HG03060 (cell line): ENCODE results near the gene PEX5L.

Experiments
- ATAC-seq: cut with Tn5 transposase; IDR thresholded peaks from one replicate; pipeline ENCODE4 v1.9.1; 2021; ENCODE audit warnings: low read depth, moderate number of reproducible peaks; ENCODE audit not compliant: unreplicated experiment

The PEX5L gene

DNA sequence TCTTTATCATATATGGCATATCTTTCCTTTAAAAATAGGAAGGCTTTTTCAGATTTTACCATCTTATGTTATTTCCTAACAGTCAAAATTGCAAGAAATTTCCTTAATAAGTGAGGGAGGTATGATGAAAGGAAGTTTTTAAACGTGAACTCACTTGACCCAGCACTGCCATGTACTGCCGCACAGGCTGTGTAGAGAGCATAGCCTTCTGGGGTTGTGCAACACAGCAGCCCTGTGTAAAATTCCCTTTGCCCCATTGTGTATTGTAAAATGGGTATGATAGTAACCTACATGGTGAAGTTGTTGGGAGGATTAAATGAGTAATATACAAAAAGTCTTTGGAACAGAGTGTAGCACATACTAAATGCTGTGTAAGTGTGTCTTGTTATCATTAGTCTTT, 78.6 kb downstream of the PEX5L start:
- ATAC-seq = no peak

DNA sequence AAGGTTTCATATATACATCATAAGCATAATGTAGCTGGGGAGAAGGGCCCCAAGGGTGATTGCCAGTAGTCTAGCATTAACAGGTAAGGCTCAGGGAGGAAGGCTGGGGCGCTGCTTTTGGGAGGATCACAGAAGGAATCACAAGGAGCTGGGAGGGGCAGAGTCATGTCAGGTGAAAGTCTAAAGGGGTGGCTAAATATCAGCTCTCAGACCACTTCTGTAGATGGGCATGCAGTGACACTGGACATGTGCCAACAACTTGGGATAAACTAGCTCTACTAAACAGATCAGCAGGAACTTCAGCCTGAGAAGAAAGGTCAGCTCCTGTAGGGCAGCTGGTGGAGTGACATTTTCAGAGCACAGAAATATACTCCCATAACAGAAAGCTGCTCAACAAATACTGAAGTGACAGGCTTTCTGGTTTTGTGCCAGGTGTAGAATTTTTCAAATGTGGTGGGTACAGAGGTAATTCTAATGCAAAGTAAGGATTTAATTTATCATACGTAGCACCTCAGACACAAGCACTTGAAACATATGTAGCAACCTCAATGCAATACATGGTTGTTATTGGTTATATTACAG, 79.4 kb downstream of the PEX5L start:
- no peak for ATAC-seq

GRCh38 chr3:179956416-179956830, 80.3 kb downstream of the PEX5L start:
- peak; percentile 90 for ATAC-seq

DNA sequence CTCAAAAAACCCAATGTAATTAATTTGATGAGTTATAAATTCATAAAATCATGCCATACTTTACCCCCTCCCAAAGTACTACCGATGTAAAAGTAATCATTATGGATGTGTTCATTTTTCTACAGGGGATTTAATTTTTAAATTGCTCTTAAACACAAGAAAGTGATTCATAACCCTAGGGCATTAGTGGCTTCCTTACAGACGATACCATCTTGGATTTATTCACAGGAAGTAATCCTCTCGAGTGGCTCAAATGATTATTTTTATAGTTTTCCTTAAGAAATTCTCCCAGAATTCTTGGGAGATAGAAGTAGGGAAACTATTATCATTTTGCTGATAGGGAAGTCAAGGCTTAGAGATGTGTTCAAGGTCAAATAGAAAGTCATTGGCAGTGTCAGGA, 80.9 kb downstream of the PEX5L start:
- ATAC-seq = no peak

DNA sequence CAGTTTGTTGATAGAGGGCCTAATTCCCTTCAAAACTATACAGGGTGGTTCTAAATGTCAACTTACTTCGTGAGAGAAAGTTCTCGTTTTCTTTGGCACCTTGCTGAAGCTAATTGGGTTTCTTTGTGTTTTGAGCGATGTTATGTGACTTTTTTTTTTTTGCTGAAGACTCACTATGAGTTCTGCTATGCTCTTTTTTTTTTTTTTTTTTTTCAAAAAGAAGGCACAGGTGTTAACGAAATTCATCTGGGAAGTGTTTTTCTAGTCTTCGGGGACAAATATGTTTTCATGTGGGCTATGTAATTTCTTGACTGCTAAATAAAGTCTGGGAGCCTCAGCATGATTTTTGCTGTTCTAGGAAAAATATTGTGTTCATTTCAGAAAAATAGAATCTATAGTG, 81.5 kb downstream of the PEX5L start:
- no peak for ATAC-seq

DNA sequence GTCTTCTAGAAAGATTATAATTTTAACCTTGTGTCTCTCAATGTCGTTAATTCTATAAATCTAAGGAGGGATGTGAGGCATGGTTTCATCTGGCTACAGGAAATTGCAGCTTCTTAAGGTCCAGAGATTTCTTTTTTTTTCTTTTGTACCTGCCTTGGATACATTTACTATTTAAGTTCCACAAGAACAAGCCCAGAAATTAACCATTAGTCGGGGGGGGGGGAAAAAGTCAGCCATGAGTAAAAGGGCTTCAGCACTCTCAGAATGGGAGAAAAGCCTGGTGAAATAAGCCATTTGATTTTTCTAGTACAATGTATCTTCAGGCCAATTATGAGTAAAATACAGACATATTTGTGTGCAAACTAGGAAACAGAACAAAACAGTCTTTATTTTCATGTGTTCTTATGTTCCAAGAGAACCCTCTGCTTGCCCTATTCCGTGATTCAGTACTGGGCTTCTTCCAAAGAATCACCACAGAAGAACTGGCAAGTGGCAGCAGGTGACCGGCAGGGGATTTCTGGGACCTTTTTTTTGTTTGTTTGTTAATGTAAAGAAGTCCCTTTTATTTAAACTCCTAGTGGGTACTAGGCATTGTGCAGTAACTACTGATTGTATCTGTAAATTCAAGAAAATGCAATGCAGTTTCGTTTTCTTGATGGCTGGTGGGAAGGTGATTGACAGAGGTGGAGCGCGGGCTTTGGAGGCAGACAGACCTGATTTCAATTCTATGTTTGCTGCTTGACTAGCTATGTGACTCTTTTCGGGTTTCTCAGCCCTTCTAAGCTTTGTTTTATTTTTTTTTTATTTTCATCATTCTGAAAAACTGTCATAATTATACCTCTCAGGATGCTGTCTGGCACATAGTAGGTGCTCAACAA, 82.5 kb downstream of the PEX5L start:
- ATAC-seq = no peak

DNA sequence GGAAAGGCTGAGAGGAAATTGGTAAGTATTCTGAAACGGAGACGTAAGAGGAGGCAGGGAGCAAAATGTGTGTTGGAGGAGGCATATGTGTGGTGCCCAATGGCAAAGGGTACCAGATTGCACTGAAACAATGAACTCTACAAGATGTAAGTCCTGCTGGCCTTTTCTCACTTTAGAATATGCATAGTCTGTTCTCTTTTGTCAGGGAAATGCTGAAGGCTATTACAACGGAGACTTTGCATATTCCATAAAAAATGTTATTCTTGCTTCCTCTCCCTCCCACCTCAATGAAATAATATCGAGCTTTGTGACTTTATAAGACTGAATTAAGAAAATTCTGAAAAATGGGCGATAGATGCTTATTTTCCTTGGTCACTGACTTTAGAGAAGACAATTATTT, 85.9 kb downstream of the PEX5L start:
- no peak for ATAC-seq

DNA sequence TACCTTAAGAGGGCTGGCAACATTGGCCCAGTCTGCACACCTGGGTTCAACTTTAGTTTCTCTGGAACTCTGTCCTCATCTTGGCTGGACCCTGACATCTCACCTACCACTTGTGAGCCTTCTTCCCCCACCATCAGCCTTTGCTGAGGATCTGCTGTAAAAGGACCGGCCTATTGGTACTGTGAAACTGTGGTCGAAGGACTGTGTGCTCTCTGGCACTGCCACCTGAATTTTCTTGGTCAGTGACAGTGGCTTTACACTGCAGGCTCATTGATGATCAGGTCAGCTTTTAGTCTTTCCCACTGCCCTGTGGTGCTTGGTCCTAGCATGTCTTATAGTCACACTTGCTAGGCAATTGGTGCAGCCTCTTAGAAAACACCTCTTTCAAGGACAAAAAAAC, 86.9 kb downstream of the PEX5L start:
- ATAC-seq = no peak

DNA sequence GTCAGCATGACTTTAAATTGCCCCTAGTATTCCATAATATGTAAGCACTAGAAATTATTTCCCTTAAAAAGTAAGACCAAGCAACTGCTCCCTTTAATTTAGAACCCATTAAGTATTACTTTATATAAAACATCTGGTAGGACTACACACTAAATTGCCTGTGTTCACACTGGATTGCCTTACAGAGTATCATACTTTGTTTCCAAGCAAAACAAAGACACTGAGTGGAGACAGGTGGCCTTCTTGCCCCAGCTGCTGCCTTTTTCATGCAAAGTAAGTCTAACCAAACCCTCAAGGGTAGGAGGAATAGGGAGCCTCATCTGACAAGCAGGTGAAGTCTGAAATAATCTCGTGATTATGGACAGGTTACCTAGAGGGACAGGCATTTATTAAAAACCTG, 87.3 kb downstream of the PEX5L start:
- ATAC-seq = no peak

DNA sequence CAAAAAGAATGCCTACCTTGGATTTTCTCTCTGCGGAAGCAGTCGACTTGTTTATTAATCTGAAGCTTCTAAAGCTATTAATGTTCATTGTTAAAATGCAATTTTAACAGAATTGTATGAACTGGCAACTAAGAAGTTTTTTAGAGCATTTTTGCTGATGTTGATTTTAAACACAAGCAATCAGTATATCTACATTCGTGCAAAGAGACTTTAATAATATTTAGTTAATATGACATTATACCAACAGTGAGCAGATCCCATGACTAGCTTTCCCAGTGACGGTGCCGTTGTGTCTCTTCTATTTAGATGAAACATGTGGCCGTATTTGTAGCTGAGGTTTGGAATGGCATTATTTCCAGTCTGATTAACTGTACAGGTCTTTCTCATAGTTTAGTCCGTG, 88.0 kb downstream of the PEX5L start:
- no peak for ATAC-seq

DNA sequence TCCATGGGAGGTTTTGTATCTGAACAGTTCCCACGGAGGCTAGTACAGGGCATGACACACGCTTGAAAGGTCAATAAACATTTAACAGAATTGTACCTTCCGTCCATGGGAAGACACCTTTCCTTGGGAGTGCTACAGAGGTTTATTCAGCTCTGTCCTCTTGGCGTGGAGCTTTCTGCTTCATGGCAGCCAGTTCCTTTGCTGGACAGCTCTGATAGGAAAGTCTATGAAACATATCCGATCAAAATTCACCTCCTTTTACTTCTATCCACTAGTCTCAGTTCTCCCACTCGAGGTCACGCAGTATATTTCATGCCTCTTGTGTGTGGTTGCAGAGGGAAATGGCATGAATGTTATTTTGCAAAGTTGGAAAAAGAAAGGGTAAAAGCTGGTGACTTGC, 91.2 kb downstream of the PEX5L start:
- no peak for ATAC-seq

DNA sequence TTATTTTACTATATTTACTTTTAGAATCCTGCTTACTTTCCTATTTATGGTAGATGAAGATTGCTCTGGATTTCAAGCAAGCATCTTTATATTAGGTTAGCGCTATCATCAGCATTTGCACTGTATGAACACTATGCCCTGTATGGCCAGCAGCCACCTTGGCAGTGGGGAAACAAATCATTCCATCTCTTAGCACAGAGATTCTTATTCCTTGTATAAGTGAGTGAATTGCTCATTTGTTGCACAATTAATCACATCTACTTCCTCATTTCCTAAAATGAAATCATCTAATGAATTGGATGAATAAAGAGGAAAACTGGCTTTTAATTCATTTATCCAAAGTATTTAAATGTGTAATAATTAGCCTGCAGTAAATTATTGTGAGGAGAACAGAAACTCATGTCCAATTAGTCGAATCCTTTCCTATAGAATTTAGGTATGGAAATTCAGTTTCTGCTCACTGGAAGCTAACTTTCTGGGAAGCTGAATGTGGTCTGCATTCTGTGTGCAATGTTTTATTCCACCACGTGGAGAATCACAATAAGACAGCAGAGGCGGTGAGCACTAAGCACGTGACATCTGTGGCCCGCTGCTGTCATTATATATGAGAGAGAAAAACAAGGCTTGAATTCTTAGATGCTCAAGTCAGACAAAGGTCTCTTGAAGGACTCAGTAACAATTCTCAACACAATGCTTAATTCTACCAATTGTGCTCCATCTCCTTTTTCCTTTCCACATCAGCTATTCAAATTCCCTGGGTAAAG, 93.4 kb downstream of the PEX5L start:
- ATAC-seq = no peak

DNA sequence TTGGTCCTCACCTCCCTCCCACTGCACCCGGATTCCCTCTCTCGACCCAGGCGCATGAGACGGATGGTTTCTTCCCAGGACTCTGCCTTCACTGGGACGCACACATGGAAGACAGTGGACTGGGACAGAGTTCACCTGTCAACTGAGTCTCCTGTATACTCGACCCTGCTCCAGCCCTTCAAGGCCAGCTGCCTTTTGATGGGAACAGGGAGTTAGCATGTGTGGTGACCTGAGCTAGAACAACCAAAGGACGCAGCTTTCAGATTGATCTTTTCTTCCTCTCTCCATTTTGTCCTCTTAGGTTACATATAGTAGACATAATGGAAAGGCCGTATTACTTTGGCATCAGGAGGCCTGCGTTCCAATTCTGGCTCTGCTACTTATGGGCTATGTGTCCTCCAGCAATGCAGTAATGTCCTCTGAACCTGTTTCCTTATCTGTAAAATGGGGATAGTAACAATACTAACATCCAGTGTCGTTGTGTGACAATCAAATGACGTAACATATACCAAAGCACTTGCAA, 94.1 kb downstream of the PEX5L start:
- ATAC-seq = no peak

DNA sequence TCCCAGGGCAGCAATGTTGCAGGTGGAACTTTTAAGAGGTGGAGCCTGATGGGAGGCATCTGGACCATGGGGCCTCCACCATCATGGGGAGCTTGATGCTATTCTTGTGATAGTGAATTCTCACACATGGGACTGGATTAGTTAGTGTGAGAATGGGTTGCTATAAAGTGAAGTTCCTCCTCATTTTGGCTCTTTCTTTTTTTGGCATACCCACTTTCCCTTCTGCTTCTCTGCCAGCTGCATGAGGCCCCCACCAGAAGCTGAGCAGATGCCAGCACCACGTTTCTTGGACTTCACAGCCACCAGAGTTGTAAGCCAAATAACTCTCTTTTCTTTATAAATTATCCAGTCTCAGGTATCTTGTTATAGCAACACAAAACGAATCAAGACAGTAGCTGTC, 101.0 kb downstream of the PEX5L start:
- ATAC-seq = no peak

GRCh38 chr3:179933914-179934313, 102.8 kb downstream of the PEX5L start:
- ATAC-seq = no peak

DNA sequence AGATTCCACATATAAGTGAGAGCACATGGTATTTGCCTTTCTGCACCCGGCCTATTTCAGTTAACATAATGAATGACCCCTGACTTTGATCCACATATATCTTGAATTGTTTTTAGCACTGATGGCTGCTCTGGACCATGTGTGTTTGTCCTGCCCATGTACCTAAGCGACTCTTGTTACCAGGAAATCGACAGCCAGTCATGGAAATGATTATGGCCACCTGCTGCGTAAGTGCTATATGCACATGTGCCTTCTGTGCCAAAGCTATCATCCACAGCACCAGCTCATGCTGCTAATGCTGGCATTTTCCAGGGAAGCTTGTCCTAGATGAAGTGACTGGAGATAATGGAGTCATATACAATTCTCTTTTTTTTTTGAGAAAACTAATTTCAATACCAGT, 103.7 kb downstream of the PEX5L start:
- ATAC-seq = no peak

DNA sequence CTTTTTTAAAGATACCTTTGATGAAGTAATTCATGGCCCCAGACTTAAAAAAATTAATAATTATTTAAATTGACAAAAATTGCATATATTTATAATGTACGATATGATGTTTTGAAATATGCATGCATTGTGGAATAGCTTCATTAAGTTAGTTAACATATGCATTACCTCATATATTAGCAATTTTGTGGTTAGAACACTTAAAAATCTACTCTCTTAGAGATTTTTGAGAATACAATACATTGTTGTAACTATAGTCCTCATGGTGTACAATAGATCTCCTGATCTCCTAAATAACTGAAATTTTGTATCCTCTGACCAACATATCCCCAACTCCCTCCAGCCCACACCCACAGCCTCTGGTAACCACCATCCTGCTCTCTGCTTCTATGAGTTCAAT, 104.1 kb downstream of the PEX5L start:
- ATAC-seq = no peak

DNA sequence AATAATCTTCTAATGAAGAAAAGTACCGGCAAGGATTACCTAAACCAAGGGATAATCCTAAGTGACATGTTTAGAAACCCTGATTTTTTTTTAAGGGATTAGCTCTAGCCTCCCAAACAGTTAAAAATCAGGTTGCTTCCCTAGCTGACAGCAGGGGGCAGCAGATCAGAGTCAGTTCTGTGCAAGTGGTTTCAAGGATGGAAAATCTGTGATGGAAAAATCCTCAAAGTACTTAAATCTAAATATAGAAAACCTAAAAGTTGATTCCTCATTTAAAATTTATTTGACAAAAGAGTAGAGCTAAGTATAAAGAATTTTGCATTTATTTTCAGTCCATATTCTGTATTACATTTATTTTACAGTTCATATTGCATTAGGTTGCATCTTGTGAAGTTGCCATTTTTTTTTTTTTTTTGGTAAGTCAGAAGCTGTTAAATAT, 107.6 kb downstream of the PEX5L start:
- ATAC-seq = no peak

- ATAC-seq = no peak
Measured at GRCh38 chr3:179927191-179927590, 109.5 kb downstream of the PEX5L start.

DNA sequence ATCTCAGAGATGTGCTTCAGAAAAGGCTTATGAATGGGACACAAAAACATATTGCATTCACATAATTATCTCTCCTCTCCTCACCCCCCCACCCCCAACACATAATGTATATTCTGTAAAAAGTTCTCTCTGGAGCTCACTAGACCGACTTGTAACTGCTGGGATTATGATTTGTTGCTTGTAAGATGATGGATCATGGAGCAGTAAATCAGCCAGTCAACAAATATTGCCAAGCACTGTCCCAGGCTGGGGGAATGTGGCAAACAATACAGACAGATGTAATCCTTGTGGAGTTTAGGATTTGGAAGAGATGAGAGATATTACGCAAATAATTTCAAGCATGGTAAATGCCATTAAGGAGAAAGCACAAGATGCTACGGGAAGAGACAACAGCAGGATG, 114.8 kb downstream of the PEX5L start:
- ATAC-seq = no peak

GRCh38 chr3:179921500-179921899, 115.2 kb downstream of the PEX5L start:
- ATAC-seq = peak; percentile 97
